Coronary artery (tissue), 2 donors: ENCODE measurements around the gene VASN.

ENCODE experiments used
- DNase-seq: peaks from one replicate; pipeline ENCODE4 v3.0.0-alpha.2; 2017; ENCODE audit warnings: low spot score
- H3K27ac ChIP-seq, 2 donors: fragments of 200-600 bp; sonication (generic); one replicate each; pipeline ENCODE4 v1.5.1; 2016 to 2019
- H3K4me3 ChIP-seq: fragments of 200-600 bp; sonication (generic); 2 replicates; pipeline ENCODE4 v1.5.1; 2016; ENCODE audit warnings: mild to moderate bottlenecking, moderate library complexity
- TF ChIP-seq, protein P1 (sequence below): fragments of 200-600 bp; sonication (generic); IDR thresholded peaks from one replicate; pipeline ENCODE4 v1.5.1; 2019; ENCODE audit warnings: antibody characterized with exemption

VASN gene

DNA sequence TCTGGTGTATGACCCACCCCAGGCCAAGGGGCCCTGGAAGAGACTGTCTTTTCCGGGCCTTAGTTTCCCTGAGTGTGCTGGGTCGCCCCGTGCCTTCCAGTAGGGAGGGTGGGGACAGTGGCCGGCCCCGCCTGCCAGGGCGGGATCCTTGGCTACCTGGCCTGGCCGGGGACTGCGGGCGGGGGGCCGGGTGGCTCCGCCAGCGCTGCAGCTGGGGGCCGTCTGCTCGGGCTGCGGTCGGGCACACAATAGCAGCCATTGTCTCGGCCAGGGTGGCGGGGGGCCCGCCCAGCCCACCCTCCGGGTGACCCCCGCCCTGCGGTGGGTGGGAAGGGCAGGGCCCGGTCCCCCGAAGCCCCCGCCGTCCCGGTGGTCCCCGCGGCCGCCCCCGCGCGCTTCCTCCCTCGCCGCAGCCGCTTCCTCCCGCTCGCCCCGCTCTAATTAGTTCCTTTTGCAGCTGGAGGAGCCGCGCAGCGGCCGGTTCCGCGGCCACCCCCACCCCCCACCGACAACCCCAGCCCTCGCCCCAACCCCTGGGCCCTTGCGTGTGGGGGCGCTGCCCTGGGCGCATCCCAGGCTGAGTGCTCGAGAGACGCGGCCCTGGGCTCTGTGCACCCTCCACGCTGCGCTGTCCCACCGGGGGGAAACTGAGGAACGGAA, 44.1 kb upstream of the VASN start:
- Histone ChIP-seq H3K4me3 (peak overlapping the region; percentile 75), H3K27ac (peak overlapping the region; percentile 73 to 90)

DNA sequence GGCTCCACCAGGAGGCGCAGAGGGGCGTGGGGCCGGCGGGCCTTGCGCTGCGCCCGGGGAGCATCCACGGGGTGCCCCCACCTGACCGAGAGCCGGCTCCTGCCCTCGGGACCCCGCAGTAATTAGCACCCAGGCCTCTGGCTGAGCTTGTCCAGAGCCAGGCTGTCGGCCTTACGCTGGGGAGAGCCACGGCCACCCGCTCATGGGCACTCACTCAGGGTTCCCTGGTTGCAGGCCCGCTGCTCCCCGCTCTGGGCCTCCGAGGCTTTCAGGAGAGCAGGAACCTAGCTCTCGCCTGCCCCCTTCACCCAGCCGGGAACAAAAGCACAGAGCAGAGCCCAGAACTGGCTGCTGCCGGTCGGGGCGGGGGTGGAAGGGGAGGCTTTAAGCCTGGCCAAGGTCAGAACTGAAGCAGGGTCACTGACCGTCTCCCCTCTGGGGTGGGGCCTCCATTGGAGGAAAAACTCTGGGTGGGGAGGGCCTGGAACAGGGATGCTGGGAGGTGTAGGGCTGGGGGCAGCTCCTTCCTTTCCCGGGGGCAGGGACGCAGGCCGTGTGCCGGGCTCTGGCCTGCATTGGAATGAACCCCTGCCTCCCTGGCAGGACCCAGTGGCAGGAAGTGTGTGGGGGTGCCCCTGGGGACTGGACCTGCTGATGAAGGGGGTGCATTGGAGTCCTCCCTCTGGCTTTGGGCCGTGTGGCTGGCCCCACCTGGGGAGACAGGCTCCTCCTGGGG, 43.4 kb upstream of the VASN start:
- TF ChIP-seq, protein P1, sequence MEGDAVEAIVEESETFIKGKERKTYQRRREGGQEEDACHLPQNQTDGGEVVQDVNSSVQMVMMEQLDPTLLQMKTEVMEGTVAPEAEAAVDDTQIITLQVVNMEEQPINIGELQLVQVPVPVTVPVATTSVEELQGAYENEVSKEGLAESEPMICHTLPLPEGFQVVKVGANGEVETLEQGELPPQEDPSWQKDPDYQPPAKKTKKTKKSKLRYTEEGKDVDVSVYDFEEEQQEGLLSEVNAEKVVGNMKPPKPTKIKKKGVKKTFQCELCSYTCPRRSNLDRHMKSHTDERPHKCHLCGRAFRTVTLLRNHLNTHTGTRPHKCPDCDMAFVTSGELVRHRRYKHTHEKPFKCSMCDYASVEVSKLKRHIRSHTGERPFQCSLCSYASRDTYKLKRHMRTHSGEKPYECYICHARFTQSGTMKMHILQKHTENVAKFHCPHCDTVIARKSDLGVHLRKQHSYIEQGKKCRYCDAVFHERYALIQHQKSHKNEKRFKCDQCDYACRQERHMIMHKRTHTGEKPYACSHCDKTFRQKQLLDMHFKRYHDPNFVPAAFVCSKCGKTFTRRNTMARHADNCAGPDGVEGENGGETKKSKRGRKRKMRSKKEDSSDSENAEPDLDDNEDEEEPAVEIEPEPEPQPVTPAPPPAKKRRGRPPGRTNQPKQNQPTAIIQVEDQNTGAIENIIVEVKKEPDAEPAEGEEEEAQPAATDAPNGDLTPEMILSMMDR = peak; percentile 60
- DNase-seq = no peak
- H3K27ac ChIP-seq = peak overlapping the region; percentile 73 to 90
- peak overlapping the region; percentile 75 for H3K4me3 ChIP-seq

More for the DNA sequence above, 44.1 kb upstream of the VASN start:
- TF ChIP-seq, protein P1 = no peak
- no peak for DNase-seq

DNA sequence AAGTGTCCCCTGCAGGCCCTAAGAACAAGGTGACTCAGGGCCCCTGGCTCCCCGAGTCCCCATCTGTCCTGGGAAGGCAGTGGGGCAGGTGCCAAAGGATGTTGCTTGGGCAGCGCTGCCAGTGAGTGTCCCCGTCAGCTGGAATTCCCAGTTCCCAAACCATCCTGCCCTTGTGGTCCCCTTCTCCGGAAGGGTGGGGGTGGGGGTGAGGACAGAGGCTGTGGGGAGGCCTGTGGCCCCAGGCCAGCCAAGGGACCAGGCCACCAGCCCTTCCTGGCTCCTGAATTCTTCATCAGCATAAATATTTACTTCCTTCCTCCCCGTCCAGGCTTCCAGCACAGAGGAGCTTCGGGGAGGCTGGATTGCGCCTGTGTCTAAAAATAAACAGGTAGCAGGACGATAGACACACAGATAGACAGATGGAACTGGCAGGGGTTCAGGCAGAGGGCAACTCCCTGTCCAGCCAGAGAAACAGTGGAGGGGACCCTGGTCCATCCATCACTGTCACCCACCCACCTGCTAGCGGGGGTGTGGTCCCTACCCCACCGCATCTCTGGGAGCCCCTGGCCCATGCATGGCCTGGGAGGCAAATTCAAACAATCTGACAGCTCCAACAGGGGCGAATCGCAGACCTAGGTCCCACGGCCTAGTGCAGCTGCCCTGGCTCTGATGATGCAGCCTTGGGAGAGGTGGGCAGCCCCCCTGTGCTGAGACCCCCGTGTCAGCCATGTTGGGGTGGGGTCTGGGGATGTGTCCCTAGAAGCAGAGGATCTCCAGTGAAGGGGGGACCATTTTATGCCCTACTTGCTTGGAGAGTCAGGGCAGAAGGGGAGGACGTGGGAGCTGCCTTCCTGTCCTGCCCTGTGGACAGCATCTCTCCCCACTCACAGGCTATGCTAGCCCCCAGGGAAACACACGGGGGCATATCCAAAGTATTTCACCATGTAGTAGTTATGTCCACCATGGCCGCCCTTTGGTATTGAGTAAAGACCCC, 42.6 kb upstream of the VASN start:
- H3K27ac ChIP-seq = peak overlapping the region; percentile 73 to 90
- no peak for DNase-seq
- H3K4me3 ChIP-seq = peak overlapping the region; percentile 75
- TF ChIP-seq, protein P1 = no peak

DNA sequence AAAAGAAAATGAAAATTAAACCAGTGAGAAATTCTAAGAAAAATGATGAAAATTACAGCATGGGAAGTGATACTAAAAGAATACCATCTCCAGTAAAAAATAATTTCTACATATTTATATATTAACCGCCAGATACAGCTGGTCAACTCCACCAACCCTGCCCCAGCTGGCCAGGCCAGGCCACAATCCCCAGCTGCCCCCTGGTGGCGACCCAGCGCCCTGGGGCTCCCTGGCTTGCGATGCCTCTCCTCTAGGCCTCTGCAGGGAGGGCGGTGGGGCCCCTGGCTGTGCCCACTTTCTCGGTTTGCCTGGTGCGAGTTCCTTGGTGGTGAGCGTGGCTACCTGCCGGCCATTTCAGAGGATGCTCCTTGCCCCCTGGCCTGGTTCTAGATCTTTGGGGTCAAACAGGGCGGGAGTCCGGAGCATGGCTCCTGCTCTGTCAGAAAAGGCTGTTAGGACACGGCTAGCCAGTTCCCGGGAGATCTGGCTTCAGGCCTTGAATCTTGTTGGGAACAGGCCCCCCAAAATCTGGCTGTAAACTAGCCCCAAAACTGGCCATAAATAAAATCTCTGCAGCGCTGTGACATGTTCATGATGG, 41.3 kb upstream of the VASN start:
- H3K27ac ChIP-seq = no peak overlapping the region

DNA sequence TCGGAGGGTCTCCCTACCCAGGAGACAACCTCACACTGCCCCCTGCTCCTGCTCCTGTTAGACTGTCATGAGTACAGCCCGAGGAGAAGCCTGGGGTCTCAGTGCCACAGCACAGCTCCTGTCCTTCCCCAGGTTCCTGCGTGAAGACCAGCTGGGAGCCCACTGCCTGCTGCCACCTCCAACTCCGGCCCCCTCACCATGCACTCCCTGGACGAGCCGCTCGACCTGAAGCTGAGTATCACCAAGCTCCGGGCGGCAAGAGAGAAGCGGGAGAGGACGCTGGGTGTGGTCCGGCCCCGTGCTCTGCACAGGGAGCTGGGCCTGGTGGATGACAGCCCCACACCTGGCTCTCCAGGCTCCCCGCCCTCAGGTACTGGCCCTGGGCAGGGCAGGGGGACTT, 39.6 kb upstream of the VASN start:
- H3K27ac ChIP-seq = no peak overlapping the region
- H3K4me3 ChIP-seq = no peak overlapping the region
- TF ChIP-seq, protein P1 = no peak
- no peak for DNase-seq

More for the DNA sequence above, 41.3 kb upstream of the VASN start:
- DNase-seq = no peak
- no peak overlapping the region for H3K4me3 ChIP-seq
- TF ChIP-seq, protein P1 = peak; percentile 98

DNA sequence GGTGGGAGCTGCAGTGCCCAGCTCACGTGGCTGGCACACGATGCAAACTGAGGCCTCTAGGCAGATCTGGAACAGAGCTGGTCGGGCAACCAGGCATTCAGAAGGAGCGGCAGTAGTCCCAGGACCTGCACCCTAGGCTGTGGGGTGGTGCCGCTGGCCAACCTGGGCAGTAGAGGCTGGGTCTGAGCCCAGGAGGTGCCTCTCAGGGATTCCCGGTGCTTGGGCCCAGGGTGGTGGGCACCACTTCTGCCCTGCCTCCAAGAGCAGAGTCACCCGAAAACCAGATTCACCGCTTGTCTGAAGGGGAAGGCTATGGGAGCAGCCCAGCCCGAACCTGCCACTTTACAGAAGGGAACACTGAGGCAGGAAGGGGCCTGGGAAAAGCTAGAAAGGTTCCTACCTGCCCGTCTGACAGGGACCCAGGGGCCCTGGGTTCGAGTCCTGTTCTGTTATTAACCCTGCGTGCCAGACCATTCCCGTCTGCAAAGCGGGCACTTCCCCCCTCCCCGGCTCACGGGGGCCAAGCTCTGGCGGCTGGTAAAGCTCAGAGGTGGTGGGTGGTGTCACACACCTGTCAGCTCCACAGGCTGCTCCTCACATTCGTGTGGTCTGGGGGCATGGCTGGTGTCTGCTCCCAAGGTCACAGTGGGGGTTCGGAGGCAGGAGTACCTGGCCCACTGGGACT, 38.9 kb upstream of the VASN start:
- DNase-seq = no peak
- Histone ChIP-seq H3K4me3 (no peak overlapping the region), H3K27ac (no peak overlapping the region)
- TF ChIP-seq, protein P1 = no peak
